Progenitor cell of endocrine pancreas (in vitro differentiated cells): ENCODE data around the gene AGT. TPM values are rescaled to one million over a fixed set of nuclear protein-coding genes. Genes with fewer than 3 reads are reported as not detected.

Source experiments
- DNase-seq: peaks from one replicate; pipeline ENCODE4 v3.0.0; 2021; ENCODE audit warnings: low spot score; ENCODE audit not compliant: unreplicated experiment
- H3K27ac Mint-ChIP-seq: 2 replicates; pipeline ENCODE4 v1.8.0; 2021; ENCODE audit warnings: mild to moderate bottlenecking, moderate library complexity, mixed read lengths
- H3K27me3 Mint-ChIP-seq: 2 replicates; pipeline ENCODE4 v1.8.0; 2021; ENCODE audit warnings: mixed read lengths
- H3K36me3 Mint-ChIP-seq: 2 replicates; pipeline ENCODE4 v1.8.0; 2022; ENCODE audit warnings: mixed read lengths; ENCODE audit not compliant: insufficient read depth
- H3K4me1 Mint-ChIP-seq: 2 replicates; pipeline ENCODE4 v1.8.0; 2021; ENCODE audit warnings: low read depth, mixed read lengths
- H3K4me3 Mint-ChIP-seq: 2 replicates; pipeline ENCODE4 v1.8.0; 2021; ENCODE audit warnings: low read depth, mild to moderate bottlenecking, moderate library complexity, mixed read lengths
- H3K9me3 Mint-ChIP-seq: 2 replicates; pipeline ENCODE4 v1.8.0; 2021; ENCODE audit warnings: low read depth, mixed read lengths
- CTCF ChIP-seq: fragments of 200-600 bp; sonication (generic); IDR thresholded peaks from one replicate; pipeline ENCODE4 v1.5.0; 2021; ENCODE audit warnings: antibody characterized with exemption, mild to moderate bottlenecking; ENCODE audit not compliant: unreplicated experiment
- total RNA-seq: library from RNA; stranded (reverse); gene quantifications from 2 replicates; pipeline ENCODE4 v1.2.1, GENCODE V29; 2021

The AGT gene
- total RNA-seq, 1 donor from 2014 or later = 12.5 TPM

- H3K4me1 Mint-ChIP-seq = peaks cover 52% of the 10 kb centered on the region
- peak overlapping the region; percentile 89 for H3K27ac Mint-ChIP-seq
- DNase-seq = no peak
- no peaks in the 10 kb centered on the region for H3K9me3 Mint-ChIP-seq
- no peak overlapping the region for H3K4me3 Mint-ChIP-seq
- no peak for TF ChIP-seq CTCF
- no peaks in the 10 kb centered on the region for H3K36me3 Mint-ChIP-seq
- H3K27me3 Mint-ChIP-seq = no peaks in the 10 kb centered on the region
Measured at GRCh38 chr1:230752407-230752806, 38.5 kb upstream of the AGT start.

GRCh38 chr1:230750986-230751625 is 37.2 kb upstream of the AGT start:
- peaks cover 61% of the 10 kb centered on the region for H3K4me1 Mint-ChIP-seq
- peak overlapping the region; percentile 94 for H3K27ac Mint-ChIP-seq
- H3K4me3 Mint-ChIP-seq = peak overlapping the region; percentile 20

GRCh38 chr1:230750576-230750975 is 36.7 kb upstream of the AGT start:
- no peak for DNase-seq
- Mint-ChIP-seq H3K9me3 (no peaks in the 10 kb centered on the region), H3K36me3 (no peaks in the 10 kb centered on the region), H3K4me3 (no peak overlapping the region), H3K27me3 (no peaks in the 10 kb centered on the region), H3K4me1 (peaks cover 61% of the 10 kb centered on the region), H3K27ac (peak overlapping the region; percentile 94)
- no peak for TF ChIP-seq CTCF

More at GRCh38 chr1:230750986-230751625, 37.2 kb upstream of the AGT start:
- no peaks in the 10 kb centered on the region for H3K36me3 Mint-ChIP-seq
- no peak for DNase-seq
- TF ChIP-seq CTCF = no peak
- no peaks in the 10 kb centered on the region for H3K27me3 Mint-ChIP-seq
- no peaks in the 10 kb centered on the region for H3K9me3 Mint-ChIP-seq

- Mint-ChIP-seq H3K9me3 (no peaks in the 10 kb centered on the region), H3K27ac (peak overlapping the region; percentile 67), H3K27me3 (no peaks in the 10 kb centered on the region), H3K4me1 (peaks cover 67% of the 10 kb centered on the region), H3K4me3 (no peak overlapping the region), H3K36me3 (no peaks in the 10 kb centered on the region)
- TF ChIP-seq CTCF = no peak
- DNase-seq = no peak
Measured at GRCh38 chr1:230749635-230750034, 35.7 kb upstream of the AGT start.

GRCh38 chr1:230749150-230749549 is 35.2 kb upstream of the AGT start:
- Mint-ChIP-seq H3K27me3 (no peaks in the 10 kb centered on the region), H3K36me3 (no peaks in the 10 kb centered on the region), H3K4me3 (no peak overlapping the region), H3K9me3 (no peaks in the 10 kb centered on the region), H3K27ac (peak overlapping the region; percentile 9), H3K4me1 (peaks cover 72% of the 10 kb centered on the region)
- DNase-seq = no peak
- TF ChIP-seq CTCF = no peak
